Measurements from ENCODE around the gene HES7. TPM values are rescaled to one million over a fixed set of nuclear protein-coding genes. Genes with fewer than 3 reads are reported as not detected.

The HES7 gene
- total RNA-seq, 1 experiment from 2014 or later = 0.61 TPM

DNA sequence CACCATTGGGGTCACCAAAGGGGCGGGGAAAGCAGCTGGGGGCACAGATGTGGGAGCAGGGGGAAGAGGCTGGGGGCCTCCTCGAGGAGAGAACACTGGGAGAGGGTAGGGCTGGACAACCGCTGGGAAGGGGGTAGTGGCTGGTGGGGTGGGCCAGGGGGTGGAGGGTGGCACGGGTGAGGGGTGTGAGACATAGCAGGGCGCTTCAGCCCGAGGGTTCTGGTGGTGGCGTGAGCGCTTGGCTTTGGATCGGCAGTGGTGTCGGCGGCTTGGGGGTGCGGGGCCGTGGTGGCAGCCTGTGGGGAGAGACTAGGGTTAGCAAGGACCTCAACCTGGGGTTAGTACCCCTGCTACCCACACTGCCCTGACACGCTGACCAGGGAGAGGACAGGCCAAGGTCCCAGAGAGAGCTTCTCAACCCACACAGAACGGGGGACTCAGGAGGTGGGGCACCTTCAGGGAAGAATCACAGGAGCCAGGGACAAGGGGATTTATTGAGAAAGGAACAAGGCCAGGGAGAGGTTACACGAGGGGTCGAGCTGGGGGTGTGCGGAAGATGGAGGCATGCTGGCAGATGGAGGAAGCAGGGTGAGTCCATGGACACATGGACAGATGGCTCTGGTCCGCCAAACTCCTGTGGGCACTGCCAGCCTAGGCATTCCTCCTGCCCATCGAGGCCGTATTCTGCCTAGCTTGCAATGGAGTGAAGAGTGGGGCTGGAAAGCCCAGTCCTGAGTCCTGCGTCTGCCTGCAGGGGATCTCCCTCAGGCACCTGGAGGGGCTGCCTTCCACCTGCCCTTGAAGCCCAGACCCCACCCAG, 19.9 kb upstream of the HES7 start:
- DNase-seq (ENCODE audit: low spot score) = no peak

DNA sequence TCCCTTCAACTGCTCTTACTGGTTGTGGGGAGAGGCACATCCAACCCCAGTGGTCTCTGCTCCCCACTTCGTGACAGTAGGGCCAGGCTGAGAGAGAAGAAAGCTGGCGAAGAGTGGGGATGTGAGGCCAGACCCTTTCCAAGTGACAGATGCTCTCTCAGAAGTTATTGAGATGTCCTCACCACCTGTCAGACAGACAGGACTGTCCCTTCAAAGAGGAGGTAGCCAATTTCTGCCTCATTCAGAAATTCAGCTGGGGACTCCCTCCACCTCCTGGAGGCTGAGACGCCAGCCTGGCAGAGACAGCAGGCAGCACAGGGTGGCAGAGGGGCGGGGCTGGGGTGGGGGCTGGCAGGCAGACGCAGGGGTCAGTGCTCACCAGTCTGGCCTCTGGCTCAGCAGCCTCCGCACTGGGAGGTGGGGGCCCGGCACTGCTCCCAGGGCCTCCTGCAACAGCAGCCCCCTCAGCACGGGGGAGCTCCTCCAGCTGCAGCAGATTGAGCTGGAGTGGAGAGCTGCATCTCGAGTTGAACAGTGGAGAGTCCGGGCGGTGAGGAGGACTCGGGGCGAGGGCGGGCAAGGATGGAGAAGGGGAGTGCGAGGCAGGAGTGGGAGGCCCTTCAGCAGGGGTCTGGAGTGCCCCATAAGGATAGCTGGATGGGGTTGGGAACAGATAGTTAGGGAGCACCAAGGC, 19.1 kb upstream of the HES7 start:
- no peak for DNase-seq (ENCODE audit: low spot score)

- no peak for DNase-seq (ENCODE audit: low spot score)
Measured at GRCh38 chr17:8142158-8142886, 18.4 kb upstream of the HES7 start.

DNA sequence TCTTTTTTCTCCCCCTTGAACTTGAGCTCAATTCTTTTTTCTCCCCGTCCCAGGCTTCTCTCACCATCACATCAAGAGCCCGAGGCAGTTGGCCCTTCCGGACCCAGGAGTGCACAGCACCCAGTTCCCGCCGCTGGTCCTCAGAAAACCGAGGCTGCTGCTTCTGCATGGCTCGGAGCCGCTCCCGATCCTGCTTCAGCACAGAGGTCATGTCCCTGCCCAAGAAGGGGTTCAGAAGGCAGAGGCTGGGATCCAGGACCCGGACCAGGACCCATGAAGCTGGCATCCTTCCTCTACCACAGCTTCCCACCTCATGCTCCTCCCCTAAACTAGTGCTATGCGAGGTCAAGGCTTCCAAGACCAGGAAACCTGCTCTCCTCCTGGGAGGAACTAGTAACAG, 17.8 kb upstream of the HES7 start:
- no peak for DNase-seq (ENCODE audit: low spot score)

DNA sequence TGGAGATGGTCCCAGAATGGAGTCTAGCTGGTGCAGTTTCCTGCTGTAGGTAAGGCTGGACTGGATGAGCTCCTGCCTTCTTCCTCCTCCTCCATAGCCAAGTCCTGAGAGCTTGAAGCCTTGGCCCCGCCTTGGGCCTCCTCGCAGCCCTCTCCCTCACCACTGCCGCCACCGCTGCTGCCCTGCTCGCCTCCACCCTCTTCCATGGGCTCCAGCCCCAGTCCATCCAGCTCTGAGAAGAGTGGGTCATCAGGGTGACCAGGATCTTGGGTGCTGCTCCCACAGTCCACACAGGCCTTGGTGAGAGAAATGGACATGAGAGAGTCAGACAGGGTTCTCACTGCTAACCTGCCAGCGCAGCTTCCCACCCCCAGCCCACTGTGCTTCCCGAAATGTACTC, 17.1 kb upstream of the HES7 start:
- no peak for DNase-seq (ENCODE audit: low spot score)

GRCh38 chr17:8140065-8141029, 16.4 kb upstream of the HES7 start:
- no peak for DNase-seq (ENCODE audit: low spot score)

DNA sequence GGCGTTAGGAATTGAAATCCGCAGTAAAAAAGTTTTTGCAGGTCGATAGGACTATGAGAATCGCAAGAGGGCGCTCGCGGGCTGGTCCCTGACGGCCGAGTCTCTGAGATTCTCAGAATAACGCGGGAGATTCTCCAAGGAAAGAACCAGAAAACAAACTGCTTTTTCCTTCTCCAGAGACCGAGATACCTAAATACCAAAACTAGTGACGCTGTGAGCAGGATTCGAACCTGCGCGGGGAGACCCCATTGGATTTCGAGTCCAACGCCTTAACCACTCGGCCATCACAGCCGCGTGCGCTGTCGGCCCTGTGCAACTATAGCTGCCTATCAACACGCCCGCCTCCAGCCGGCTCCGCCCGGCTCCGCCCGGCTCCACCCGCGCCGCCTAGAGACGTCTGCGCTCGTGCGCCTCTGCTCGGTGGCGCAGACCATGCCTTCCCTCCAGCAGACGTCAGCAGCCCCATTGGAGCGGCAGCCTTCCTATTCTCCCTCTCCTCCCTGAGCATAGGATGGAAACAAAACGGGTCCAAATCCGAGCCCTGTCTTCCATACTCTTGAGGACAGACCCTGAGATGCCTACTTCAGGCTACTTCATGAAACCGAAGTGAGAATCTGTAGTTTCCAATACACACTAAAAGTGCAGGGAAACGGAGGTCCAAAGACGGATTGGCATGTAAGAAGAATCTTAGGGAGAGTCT, 14.9 kb upstream of the HES7 start:
- peak; percentile 96 for DNase-seq (ENCODE audit: low spot score)

DNA sequence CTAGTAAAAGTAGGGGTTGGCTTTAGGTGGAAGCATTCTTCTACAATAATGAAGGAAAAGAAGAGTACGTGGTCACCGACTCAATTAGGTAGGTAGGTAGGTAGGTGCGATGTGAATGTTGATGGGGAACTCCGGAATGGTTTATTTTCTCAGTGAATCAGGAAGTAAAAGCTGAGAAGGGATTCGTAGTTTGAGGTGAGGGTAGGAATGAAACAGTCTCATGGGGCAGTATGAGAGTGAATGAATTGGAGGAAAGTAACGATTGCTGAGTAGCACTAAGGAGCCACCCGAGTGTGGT, 14.4 kb upstream of the HES7 start:
- no peak for DNase-seq (ENCODE audit: low spot score)

- no peak for DNase-seq (ENCODE audit: low spot score)
Measured at GRCh38 chr17:8137645-8138373, 13.9 kb upstream of the HES7 start.

DNA sequence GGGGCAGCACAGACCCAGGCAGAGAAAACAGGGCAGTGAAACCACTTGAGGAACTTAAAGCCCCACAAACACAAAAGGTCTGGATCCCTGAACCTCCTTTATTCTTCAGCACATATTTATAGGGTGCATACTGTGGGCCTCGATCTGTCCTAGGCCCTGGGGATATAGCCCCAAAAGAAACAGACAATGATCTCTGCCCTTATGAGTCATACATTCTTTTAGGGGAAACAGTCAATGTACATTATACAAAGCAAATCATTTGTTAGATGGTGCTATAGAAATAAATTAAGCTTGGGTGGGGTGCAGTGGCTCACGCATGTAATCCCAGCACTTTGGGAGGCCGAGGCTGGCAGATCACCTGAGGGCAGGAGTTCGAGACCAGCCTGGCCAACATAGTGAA, 10.0 kb upstream of the HES7 start:
- DNase-seq (ENCODE audit: low spot score) = no peak

GRCh38 chr17:8133399-8133798, 9.5 kb upstream of the HES7 start:
- no peak for DNase-seq (ENCODE audit: low spot score)

DNA sequence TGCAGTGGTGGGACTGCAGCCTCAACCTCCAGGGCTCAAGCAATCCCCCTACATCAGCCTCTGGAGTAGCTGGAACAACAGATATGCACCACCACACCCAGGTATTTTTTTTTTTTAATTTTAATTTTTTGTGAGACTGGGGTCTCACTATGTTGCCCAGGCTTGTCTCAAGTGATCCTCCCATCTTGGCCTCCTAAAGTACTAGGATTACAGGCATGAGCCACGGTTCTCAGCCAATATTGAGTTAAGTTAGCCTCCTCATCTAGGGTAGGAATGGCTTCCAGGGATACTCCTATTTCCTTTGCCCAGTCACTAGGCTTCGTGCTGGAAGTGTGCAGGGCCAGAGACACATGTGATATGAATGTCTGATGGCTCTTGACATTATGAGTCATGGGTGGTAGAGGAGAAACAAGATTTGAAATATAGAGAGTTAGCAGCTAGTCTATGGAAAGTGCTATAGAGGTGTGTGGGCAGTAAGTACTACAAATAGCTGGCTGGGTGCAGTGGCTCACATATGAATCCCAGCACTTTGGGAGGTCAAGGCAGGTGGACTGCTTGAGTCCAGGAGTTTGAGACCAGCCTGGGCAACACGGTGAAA, 8.0 kb upstream of the HES7 start:
- DNase-seq (ENCODE audit: low spot score) = no peak

- no peak for DNase-seq (ENCODE audit: low spot score)
Measured at GRCh38 chr17:8128125-8128784, 4.3 kb upstream of the HES7 start.

DNA sequence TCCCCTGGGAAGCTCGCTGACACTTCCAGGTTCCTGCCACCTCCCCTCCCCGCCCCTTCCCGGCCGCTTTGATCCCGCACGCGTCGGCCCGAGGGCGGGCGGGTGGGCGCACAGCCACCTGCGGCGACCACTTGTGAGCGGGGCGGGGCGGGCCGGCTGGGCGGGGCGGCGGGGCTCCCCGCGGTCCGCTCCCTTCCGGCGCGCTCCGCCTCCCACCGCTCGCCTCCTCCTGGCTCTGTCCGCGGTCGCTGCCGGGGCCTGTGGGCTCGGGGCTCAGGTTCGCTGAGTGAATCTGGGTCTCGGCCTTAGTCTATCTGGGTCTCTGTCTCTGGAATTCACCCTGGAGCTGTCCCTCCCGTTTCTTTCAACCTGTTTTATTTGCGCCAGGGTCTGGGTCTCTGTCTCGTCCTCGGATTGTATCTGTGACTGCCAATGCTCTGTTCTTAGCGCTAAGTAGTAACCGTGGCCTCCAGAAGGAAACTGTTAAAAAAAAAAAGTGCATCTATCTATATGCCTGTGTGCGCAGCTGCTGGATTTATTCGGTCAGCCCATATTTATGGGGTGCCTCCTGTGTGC, 2.7 kb upstream of the HES7 start:
- peak; percentile 53 for DNase-seq (ENCODE audit: low spot score)

DNA sequence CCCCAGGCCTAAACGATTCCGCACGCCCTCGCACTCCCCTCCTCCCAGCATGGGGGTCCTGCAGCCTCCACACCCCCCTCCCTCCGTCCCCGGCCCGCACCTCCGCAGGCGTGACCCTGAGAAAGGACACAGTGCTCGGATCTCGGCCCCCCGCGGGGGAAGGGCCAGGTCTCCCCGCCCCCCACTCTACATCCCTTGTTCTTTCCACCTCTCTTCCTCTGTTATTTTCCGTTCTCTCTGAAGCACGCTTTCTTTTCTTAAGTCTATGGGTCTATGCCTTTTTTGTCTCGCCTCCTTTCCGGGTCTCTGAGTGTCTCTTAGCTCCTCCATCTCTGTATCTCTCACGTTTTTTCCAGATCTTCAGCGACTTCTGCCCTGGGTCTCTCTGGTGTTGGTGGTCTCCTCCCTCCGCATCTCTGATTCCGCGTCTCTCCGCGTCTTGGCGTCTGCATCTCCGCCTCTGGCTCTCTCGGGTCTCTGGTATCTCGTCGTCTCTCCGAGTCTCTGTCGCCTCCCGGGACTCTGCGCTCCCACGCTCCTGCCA, 2.1 kb upstream of the HES7 start:
- DNase-seq (ENCODE audit: low spot score) = peak; percentile 36

DNA sequence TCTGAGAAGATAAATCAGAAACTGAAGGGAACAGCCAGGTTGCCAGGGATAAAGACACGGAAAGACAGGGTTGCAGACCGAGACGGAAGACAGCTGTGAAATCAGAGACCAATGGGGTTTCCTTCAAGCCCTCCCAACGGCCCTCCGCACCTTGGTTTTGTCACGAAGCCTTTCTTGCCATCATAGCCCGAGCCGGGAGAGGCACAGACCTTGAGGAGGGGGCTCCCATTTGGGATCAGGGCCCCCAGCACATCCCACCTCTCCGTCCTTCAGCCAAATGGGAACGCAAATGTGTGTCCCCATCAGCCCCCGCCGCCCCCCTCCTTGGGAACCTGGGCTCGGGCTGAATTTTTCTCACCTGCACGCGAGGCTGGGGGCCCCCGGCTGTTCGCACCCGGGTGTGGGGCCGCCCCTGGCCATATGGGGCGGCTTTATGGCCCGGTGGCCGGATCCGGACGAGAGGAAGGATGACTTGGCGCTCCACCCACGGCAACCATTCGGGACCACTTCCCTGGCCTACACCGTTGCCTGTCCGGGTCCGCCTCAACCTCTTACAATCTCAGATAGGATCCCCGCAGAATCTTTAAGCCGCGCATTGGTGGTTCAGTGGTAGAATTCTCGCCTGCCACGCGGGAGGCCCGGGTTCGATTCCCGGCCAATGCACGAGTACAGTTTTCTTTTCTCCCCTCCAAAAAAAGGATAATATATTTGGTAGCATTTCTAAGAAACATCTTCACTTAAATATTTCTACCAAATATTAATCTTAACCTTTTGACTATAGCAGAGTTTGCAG, 1.4 kb upstream of the HES7 start:
- DNase-seq (ENCODE audit: low spot score) = peak; percentile 77

DNA sequence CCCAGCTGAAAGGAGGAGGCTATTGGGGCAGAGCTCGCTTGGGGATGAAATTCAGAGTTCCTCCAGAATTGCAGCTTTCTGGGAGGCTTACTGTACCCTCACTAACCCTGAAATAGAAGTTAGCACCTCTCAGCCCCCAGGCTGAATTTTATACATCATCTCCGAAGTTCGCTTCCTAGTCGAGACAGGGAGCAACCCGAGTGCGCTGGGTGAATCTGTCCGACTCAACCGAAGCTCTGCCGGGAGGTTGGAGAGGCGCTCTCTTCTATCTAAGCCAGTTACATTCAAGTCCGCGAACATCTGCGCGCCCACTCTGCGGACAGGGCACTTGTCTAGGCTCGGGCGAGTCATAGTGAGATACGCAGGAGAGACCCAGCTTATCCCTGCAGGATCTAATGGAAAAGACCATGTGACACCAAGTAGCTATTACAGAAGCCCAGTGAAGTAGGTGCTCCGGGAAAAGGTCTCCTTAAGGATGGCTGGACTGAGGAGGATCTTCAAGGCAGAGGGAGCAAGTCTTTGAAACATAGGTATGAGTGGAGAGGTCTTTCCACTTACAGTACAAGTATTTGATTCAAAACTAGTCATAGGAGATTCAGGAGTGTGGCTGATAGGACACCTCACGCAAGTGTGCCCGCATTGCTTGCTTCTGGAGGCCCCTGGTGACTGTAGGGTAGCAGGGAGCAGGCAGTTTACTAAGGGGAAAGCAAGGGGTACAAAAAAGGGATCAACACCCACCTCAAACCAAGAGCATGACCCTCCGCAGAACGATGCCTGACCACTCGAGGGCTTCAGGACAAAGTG, 646 bp upstream of the HES7 start:
- DNase-seq (ENCODE audit: low spot score) = peak; percentile 26
